ENCODE measurements around the gene PHOSPHO1.

- TF ChIP-seq POLR2AphosphoS5 (IDR thresholded peaks at IDR 0.05) (no peak), CTCF (IDR thresholded peaks at IDR 0.05) (no peak), EP300 (IDR thresholded peaks at IDR 0.05) (no peak), POLR2A (IDR thresholded peaks at IDR 0.05) (no peak)
These were observed 33.1 kb downstream of the PHOSPHO1 start for GRCh38 chr17:49197346-49197998.

Data from gastroesophageal sphincter (tissue), 3 donors.